ENCODE measurements around the gene CRTC3. TPM values are rescaled to one million over a fixed set of nuclear protein-coding genes. Genes with fewer than 3 reads are reported as not detected.

Gene CRTC3
- total RNA-seq, 2 experiments from 2014 or later = 90.7 to 92.4 TPM

- Histone ChIP-seq H3K4me1 (ENCODE audit: insufficient read depth, low read length) (no peaks in the 10 kb centered on the region), H3K27me3 (ENCODE audit: control insufficient read depth in 1 of 2, insufficient read depth in 2 of 2, low read length in 2 of 2) (no peaks in the 10 kb centered on the region), H3K4me3 (ENCODE audit: low read length) (no peak overlapping the region), H3K36me3 (ENCODE audit: insufficient read depth, low read length) (peaks cover 62% of the 10 kb centered on the region), H3K9me3 (ENCODE audit: control insufficient read depth in 1 of 2, insufficient read depth in 1 of 2, low read length in 2 of 2) (no peaks in the 10 kb centered on the region), H3K27ac (ENCODE audit: low read depth in 1 of 2, low read length in 2 of 2) (no peak overlapping the region)
- no peak overlapping the region for H3K4me3 Mint-ChIP-seq
- no peaks in the 10 kb centered on the region for H3K9me3 Mint-ChIP-seq
- intact Hi-C loops (cut with DNase I, micrococcal nuclease) = loop anchor here in 1 of 2 experiments (5.0 kb wide), 1 partner anchor 34 kb away; no protein-coding TSS in a partner anchor
- CTCF ChIA-PET = no interaction called here
- no peaks in the 10 kb centered on the region for H3K27me3 Mint-ChIP-seq
- peak overlapping the region; percentile 18 for H3K27ac Mint-ChIP-seq
- ATAC-seq (ENCODE audit: poor library complexity) (no peak), DNase-seq (no peak)
- TF ChIP-seq CTCF (IDR thresholded peaks at IDR 0.05) = no peak
- peaks cover 27% of the 10 kb centered on the region for H3K4me1 Mint-ChIP-seq (ENCODE audit: low read depth)
- peaks cover 87% of the 10 kb centered on the region for H3K36me3 Mint-ChIP-seq (ENCODE audit: low read depth)
- POLR2A ChIA-PET = no interaction called here
These were observed 81.4 kb downstream of the CRTC3 start for GRCh38 chr15:90611157-90611556.

- Mint-ChIP-seq H3K27me3 (no peaks in the 10 kb centered on the region), H3K36me3 (ENCODE audit: low read depth) (peaks cover 75% of the 10 kb centered on the region), H3K4me1 (ENCODE audit: low read depth) (peaks cover 61% of the 10 kb centered on the region), H3K9me3 (no peaks in the 10 kb centered on the region), H3K4me3 (no peak overlapping the region), H3K27ac (no peak overlapping the region)
- H3K27ac ChIP-seq (ENCODE audit: low read depth in 1 of 2, low read length in 2 of 2) = no peak overlapping the region
- H3K4me1 ChIP-seq (ENCODE audit: insufficient read depth, low read length) = peaks cover 24% of the 10 kb centered on the region
- H3K9me3 ChIP-seq (ENCODE audit: control insufficient read depth in 1 of 2, insufficient read depth in 1 of 2, low read length in 2 of 2) = no peaks in the 10 kb centered on the region
- H3K36me3 ChIP-seq (ENCODE audit: insufficient read depth, low read length) = peaks cover 63% of the 10 kb centered on the region
- H3K4me3 ChIP-seq (ENCODE audit: low read length) = no peak overlapping the region
- no peaks in the 10 kb centered on the region for H3K27me3 ChIP-seq (ENCODE audit: control insufficient read depth in 1 of 2, insufficient read depth in 2 of 2, low read length in 2 of 2)
- ChIA-PET CTCF (no interaction called here), POLR2A (no interaction called here)
- no peak for DNase-seq
- ATAC-seq (ENCODE audit: poor library complexity) = no peak
- no peak for TF ChIP-seq CTCF (IDR thresholded peaks at IDR 0.05)
- intact Hi-C loops (cut with DNase I, micrococcal nuclease) = no loop called here
These were observed 87.4 kb downstream of the CRTC3 start for GRCh38 chr15:90617171-90617570.

- DNase-seq (no peak), ATAC-seq (ENCODE audit: poor library complexity) (no peak)
- Mint-ChIP-seq H3K4me3 (no peak overlapping the region), H3K9me3 (no peaks in the 10 kb centered on the region), H3K27me3 (no peaks in the 10 kb centered on the region), H3K27ac (peak overlapping the region; percentile 13), H3K36me3 (ENCODE audit: low read depth) (peaks cover 70% of the 10 kb centered on the region), H3K4me1 (ENCODE audit: low read depth) (peaks cover 61% of the 10 kb centered on the region)
- Histone ChIP-seq H3K4me1 (ENCODE audit: insufficient read depth, low read length) (peaks cover 24% of the 10 kb centered on the region), H3K27me3 (ENCODE audit: control insufficient read depth in 1 of 2, insufficient read depth in 2 of 2, low read length in 2 of 2) (no peaks in the 10 kb centered on the region), H3K36me3 (ENCODE audit: insufficient read depth, low read length) (peaks cover 61% of the 10 kb centered on the region), H3K4me3 (ENCODE audit: low read length) (no peak overlapping the region), H3K9me3 (ENCODE audit: control insufficient read depth in 1 of 2, insufficient read depth in 1 of 2, low read length in 2 of 2) (no peaks in the 10 kb centered on the region), H3K27ac (ENCODE audit: low read depth in 1 of 2, low read length in 2 of 2) (no peak overlapping the region)
- no peak for TF ChIP-seq CTCF (IDR thresholded peaks at IDR 0.05)
- POLR2A ChIA-PET = no interaction called here
- CTCF ChIA-PET = no interaction called here
- intact Hi-C loops (cut with DNase I, micrococcal nuclease) = no loop called here
These were observed 88.0 kb downstream of the CRTC3 start for GRCh38 chr15:90617668-90618097.

Measured in CD4-positive, alpha-beta T cell (primary cell).